ENCODE measurements around the gene C10orf143.

DNA sequence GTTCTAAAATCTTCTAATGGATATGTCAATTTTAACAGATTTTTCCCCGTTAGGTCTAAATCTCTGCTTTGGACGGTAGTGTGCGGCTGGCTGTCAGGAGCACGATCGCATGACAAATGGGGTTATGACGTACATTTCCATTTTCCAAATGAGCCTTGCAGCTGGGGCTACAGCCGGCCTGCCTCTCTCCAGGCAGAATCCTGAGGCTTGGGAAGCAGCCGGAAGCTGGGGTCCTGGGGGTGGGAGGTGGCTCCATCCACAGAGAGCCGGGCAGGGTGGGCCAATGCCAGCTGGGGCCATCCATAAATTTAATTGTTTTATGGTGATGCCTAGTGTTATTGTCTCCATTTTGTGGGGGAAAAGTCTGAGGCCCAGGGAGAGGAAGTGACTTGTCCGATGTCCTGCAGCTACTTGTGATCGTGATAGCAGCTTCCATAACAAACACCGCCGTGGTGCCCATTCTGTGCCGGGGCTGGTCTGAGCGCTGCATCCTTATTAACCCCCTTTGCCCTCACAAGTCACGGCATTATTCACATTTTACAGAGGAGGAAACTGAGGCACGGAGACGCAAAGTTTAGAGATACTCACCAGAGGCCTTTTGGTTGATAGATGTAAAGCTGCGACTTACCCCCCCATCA, 93.5 kb downstream of the C10orf143 start:
- TF ChIP-seq, protein P1, sequence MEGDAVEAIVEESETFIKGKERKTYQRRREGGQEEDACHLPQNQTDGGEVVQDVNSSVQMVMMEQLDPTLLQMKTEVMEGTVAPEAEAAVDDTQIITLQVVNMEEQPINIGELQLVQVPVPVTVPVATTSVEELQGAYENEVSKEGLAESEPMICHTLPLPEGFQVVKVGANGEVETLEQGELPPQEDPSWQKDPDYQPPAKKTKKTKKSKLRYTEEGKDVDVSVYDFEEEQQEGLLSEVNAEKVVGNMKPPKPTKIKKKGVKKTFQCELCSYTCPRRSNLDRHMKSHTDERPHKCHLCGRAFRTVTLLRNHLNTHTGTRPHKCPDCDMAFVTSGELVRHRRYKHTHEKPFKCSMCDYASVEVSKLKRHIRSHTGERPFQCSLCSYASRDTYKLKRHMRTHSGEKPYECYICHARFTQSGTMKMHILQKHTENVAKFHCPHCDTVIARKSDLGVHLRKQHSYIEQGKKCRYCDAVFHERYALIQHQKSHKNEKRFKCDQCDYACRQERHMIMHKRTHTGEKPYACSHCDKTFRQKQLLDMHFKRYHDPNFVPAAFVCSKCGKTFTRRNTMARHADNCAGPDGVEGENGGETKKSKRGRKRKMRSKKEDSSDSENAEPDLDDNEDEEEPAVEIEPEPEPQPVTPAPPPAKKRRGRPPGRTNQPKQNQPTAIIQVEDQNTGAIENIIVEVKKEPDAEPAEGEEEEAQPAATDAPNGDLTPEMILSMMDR (IDR thresholded peaks at IDR 0.05): no peak
- no peak for TF ChIP-seq EP300 (IDR thresholded peaks at IDR 0.05)

Data from stomach (tissue), 4 donors.